Keratinocyte (primary cell): Measurements from ENCODE around the gene PLCH2. TPM values are rescaled to one million over a fixed set of nuclear protein-coding genes. Genes with fewer than 3 reads are reported as not detected.

ENCODE experiments used
- DNase-seq: peaks from one replicate; pipeline ENCODE4 v3.0.0-alpha.2; 2011; ENCODE audit warnings: low read depth, missing footprints, low spot score
- FAIRE-seq: peaks from 2 replicates; lab custom pipeline; 2011; peaks lifted over from hg19 to GRCh38; lab: Jason Lieb, UNC
- H2AFZ ChIP-seq: 2 replicates; pipeline ENCODE4 v1.6.0; 2012; ENCODE audit warnings: low read length, control low read depth, inconsistent platforms; ENCODE audit not compliant: control insufficient read depth
- H3K27ac ChIP-seq: 2 replicates; pipeline ENCODE4 v1.5.1; 2011; ENCODE audit warnings: low read length; ENCODE audit not compliant: control insufficient read depth, insufficient read depth
- H3K27me3 ChIP-seq: 3 replicates; pipeline ENCODE4 v1.6.0; 2011; ENCODE audit warnings: low read length; ENCODE audit not compliant: control insufficient read depth, insufficient read depth; ENCODE audit errors: extremely low read depth
- H3K36me3 ChIP-seq, 2 experiments: 2 replicates in 1 of 2; 3 replicates in 1 of 2; pipeline ENCODE4 v1.5.1; 2011; ENCODE audit warnings: low read length in 2 of 2, mild to moderate bottlenecking in 1 of 2; ENCODE audit not compliant: control insufficient read depth in 2 of 2, insufficient read depth in 2 of 2; ENCODE audit errors: extremely low read depth in 1 of 2
- H3K4me1 ChIP-seq: 3 replicates; pipeline ENCODE4 v1.5.1; 2011; ENCODE audit warnings: low read length; ENCODE audit not compliant: control insufficient read depth, insufficient read depth; ENCODE audit errors: extremely low read depth
- H3K4me2 ChIP-seq: 3 replicates; pipeline ENCODE4 v1.6.0; 2011; ENCODE audit warnings: low read depth, low read length; ENCODE audit not compliant: control insufficient read depth, insufficient read depth; ENCODE audit errors: extremely low read depth
- H3K4me3 ChIP-seq, 3 experiments: fragments of 200-600 bp in 1 of 3; sonication (generic) in 1 of 3; 2 replicates in 2 of 3; 3 replicates in 1 of 3; pipeline ENCODE4 v1.5.1; 2011 to 2016; ENCODE audit warnings: low read length in 3 of 3, mild to moderate bottlenecking in 3 of 3, control low read depth in 2 of 3, inconsistent platforms in 1 of 3, low read depth in 1 of 3, mixed read lengths in 1 of 3, mixed run types in 1 of 3, moderate library complexity in 1 of 3; ENCODE audit not compliant: control insufficient read depth in 2 of 3, insufficient read depth in 2 of 3; ENCODE audit errors: extremely low read depth in 1 of 3
- H3K79me2 ChIP-seq: 2 replicates; pipeline ENCODE4 v1.6.0; 2012; ENCODE audit warnings: low read length; ENCODE audit not compliant: control insufficient read depth, insufficient read depth
- H3K9ac ChIP-seq: 3 replicates; pipeline ENCODE4 v1.6.0; 2011; ENCODE audit warnings: low read length; ENCODE audit not compliant: control insufficient read depth, insufficient read depth; ENCODE audit errors: extremely low read depth
- H3K9me1 ChIP-seq: 3 replicates; pipeline ENCODE4 v1.6.0; 2011; ENCODE audit warnings: low read length; ENCODE audit not compliant: control insufficient read depth, insufficient read depth; ENCODE audit errors: extremely low read depth
- H3K9me3 ChIP-seq: 2 replicates; pipeline ENCODE4 v1.5.1; 2012; ENCODE audit warnings: low read depth, low read length; ENCODE audit not compliant: control insufficient read depth
- H4K20me1 ChIP-seq: 3 replicates; pipeline ENCODE4 v1.6.0; 2011; ENCODE audit warnings: low read length; ENCODE audit not compliant: control insufficient read depth, insufficient read depth; ENCODE audit errors: extremely low read depth
- CTCF ChIP-seq, 3 experiments: IDR thresholded peaks in 1 of 3; conservative IDR thresholded peaks in 1 of 3; optimal IDR thresholded peaks in 1 of 3; 2 replicates in 2 of 3; 3 replicates in 1 of 3; pipeline versions ENCODE3 to v1.5.1; 2011; ENCODE audit warnings: low read length in 3 of 3, mild to moderate bottlenecking in 3 of 3, moderate library complexity in 2 of 3, control low read depth in 1 of 3, inconsistent platforms in 1 of 3; ENCODE audit not compliant: insufficient read depth in 2 of 3; ENCODE audit errors: extremely low read depth in 1 of 3
- EZH2 ChIP-seq: IDR thresholded peaks from one replicate; pipeline ENCODE4 v1.6.1; 2012; ENCODE audit warnings: inconsistent platforms, mild to moderate bottlenecking, low read length, moderate library complexity
- dilution Hi-C: fragments of 300-500 bp; cut with MboI; formaldehyde crosslinking; loops from one replicate; pipeline ENCODE4 v1.7.0; 2020; ENCODE audit warnings: low sequenced_read_pairs; ENCODE audit not compliant: extremely low pct_ligation_motif_present
- polyA plus RNA-seq, 5 experiments: library from polyadenylated mRNA; depleted of rRNA in 3 of 5; stranded (reverse) in 3 of 5; stranded (forward) in 1 of 5; unstranded in 1 of 5; fragments of >200 nt; gene quantifications; 1 replicate in 1 of 5; 2 replicates in 3 of 5; 3 replicates in 1 of 5; pipeline versions ENCODE4 v1.2.1 to v1.2.3, GENCODE V29; 2011 to 2012; ENCODE audit warnings: missing spikeins in 2 of 5, low read depth in 1 of 5, low replicate concordance in 1 of 5

Gene PLCH2
- polyA plus RNA-seq, 1 donor (not counting 4 experiments of a cell fraction or from before 2014, with no cell fraction given): 57.4 TPM

GRCh38 chr1:2489615-2490014, 13.5 kb downstream of the PLCH2 start:
- Histone ChIP-seq H2AFZ (no peak overlapping the region), H3K27me3 (no peaks in the 10 kb centered on the region), H3K9me3 (no peaks in the 10 kb centered on the region), H3K27ac (no peak overlapping the region), H3K9ac (no peak overlapping the region), H3K36me3 (peaks cover 48 to 50% of the 10 kb centered on the region in 2 experiments), H3K4me2 (no peak overlapping the region), H4K20me1 (peaks cover 7% of the 10 kb centered on the region), H3K79me2 (no peaks in the 10 kb centered on the region), H3K4me3 (no peak overlapping the region), H3K9me1 (no peaks in the 10 kb centered on the region), H3K4me1 (peaks cover 10% of the 10 kb centered on the region)
- TF ChIP-seq EZH2: no peak
- TF ChIP-seq CTCF (optimal IDR thresholded peaks at IDR 0.05 in 1 of 3, IDR thresholded peaks at IDR 0.05 in 1 of 3, conservative IDR thresholded peaks at IDR 0.05 in 1 of 3; ENCODE audit: extremely low read depth in 1 of 3, insufficient read depth in 2 of 3, low read length in 3 of 3): no peak
- dilution Hi-C loops: no loop called here
- no peak for DNase-seq
- no peak for FAIRE-seq

DNA sequence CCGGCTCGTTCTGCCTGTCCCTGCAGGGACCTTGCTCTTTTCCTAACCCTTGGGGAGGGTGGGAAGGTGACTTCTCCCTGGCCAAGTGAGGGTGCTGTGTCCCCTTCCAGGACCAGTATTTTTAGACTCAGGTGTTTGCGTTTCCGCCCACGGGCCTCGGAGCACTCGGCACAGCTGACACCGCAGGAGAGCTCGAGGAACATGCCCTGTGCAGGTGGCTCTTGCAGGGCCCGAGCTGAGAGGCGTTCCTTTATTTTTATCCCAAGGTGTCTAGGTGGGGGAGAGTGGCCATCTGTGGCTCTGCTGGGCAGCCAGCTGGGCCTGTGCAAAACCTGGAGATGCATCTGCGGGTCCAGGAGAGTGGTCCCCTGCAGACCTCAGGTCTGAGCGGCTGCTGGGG, 16.0 kb downstream of the PLCH2 start:
- Histone ChIP-seq H3K9me3 (no peaks in the 10 kb centered on the region), H3K9ac (no peak overlapping the region), H4K20me1 (peaks cover 7% of the 10 kb centered on the region), H3K27ac (no peak overlapping the region), H3K27me3 (no peaks in the 10 kb centered on the region), H3K4me3 (no peak overlapping the region), H3K79me2 (no peaks in the 10 kb centered on the region), H3K9me1 (no peaks in the 10 kb centered on the region), H3K4me2 (no peak overlapping the region), H3K4me1 (peaks cover 10% of the 10 kb centered on the region), H2AFZ (no peak overlapping the region), H3K36me3 (peaks cover 37% of the 10 kb centered on the region in 2 experiments)
- FAIRE-seq: no peak
- dilution Hi-C loops: no loop called here
- no peak for DNase-seq
- TF ChIP-seq EZH2: no peak

GRCh38 chr1:2493218-2493617, 17.1 kb downstream of the PLCH2 start:
- H3K9ac ChIP-seq: no peak overlapping the region
- TF ChIP-seq EZH2: no peak
- TF ChIP-seq CTCF (optimal IDR thresholded peaks at IDR 0.05 in 1 of 3, IDR thresholded peaks at IDR 0.05 in 1 of 3, conservative IDR thresholded peaks at IDR 0.05 in 1 of 3; ENCODE audit: extremely low read depth in 1 of 3, insufficient read depth in 2 of 3, low read length in 3 of 3): no peak
- H3K27me3 ChIP-seq: no peaks in the 10 kb centered on the region
- H3K27ac ChIP-seq: no peak overlapping the region
- H3K9me1 ChIP-seq: no peaks in the 10 kb centered on the region
- H4K20me1 ChIP-seq: peaks cover 7% of the 10 kb centered on the region
- dilution Hi-C loops: no loop called here
- peaks cover 26 to 31% of the 10 kb centered on the region in 2 experiments for H3K36me3 ChIP-seq
- H2AFZ ChIP-seq: no peak overlapping the region
- H3K4me1 ChIP-seq: peaks cover 10% of the 10 kb centered on the region
- FAIRE-seq (no peak), DNase-seq (no peak)
- H3K79me2 ChIP-seq: no peaks in the 10 kb centered on the region
- H3K4me2 ChIP-seq: no peak overlapping the region
- no peaks in the 10 kb centered on the region for H3K9me3 ChIP-seq
- no peak overlapping the region for H3K4me3 ChIP-seq
